PFSK-1 (cell line): ENCODE results near the gene SMPDL3A.

ENCODE experiments used
- FOXP2 ChIP-seq: optimal IDR thresholded peaks from 2 replicates; pipeline ENCODE3; 2011; ENCODE audit warnings: borderline replicate concordance, control low read depth, inconsistent platforms; ENCODE audit not compliant: insufficient read depth; ENCODE audit errors: extremely low read length, extremely low read depth
- POLR2AphosphoS5 ChIP-seq: IDR thresholded peaks from 2 replicates; pipeline ENCODE4 v1.6.1; 2012; ENCODE audit warnings: low read depth, mild to moderate bottlenecking, control low read depth, low read length, moderate library complexity
- REST ChIP-seq, 2 experiments: IDR thresholded peaks; 2 replicates each; pipeline versions ENCODE4 v1.6.1 to v1.8.0; 2011 to 2012; ENCODE audit warnings: low read depth in 2 of 2, low read length in 2 of 2, control low read depth in 1 of 2, inconsistent platforms in 1 of 2, mild to moderate bottlenecking in 1 of 2, moderate library complexity in 1 of 2; ENCODE audit not compliant: insufficient read depth in 1 of 2
- SIN3A ChIP-seq: IDR thresholded peaks from 2 replicates; pipeline ENCODE4 v1.6.1; 2012; ENCODE audit warnings: mild to moderate bottlenecking, low read length, moderate library complexity, borderline replicate concordance; ENCODE audit not compliant: insufficient read depth
- TAF1 ChIP-seq: IDR thresholded peaks from 2 replicates; pipeline ENCODE4 v1.6.1; 2012; ENCODE audit warnings: low read length, control low read depth, borderline replicate concordance; ENCODE audit not compliant: insufficient read depth

- TF ChIP-seq POLR2AphosphoS5 (no peak), REST (IDR thresholded peaks at IDR 0.05; ENCODE audit: insufficient read depth in 1 of 2, low read depth in 2 of 2, low read length in 2 of 2) (no peak), SIN3A (no peak), TAF1 (no peak), FOXP2 (no peak)
Observed at GRCh38 chr6:122778985-122779661, 9.9 kb upstream of the SMPDL3A start.
